CD4-positive, alpha-beta T cell treated with Interleukin-2 at 100 ng/mL for 4 hours (primary cell): ENCODE measurements around the gene ZNF496.

Experiments
- DNase-seq: peaks from one replicate; pipeline ENCODE4 v3.0.0-alpha.2; 2020; ENCODE audit warnings: low spot score

Gene ZNF496

DNA sequence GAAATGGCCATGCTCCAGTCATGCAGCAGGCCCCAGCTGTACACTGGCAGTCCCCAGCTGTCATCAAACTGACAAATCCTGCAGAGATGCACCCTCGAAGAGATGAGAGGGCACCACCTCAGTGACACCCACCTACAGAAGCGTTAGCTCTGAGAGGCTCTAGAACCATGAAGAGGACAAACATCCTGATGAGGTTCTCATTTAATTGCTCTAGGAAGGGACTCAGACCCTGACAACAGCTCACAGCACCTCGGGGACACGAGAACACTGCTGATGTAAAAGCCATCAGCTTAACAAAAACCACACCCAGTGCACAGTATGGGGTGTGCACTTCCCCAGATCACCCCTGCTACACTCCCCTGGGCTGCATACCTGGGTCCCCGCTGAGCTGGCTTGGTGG is 3.4 kb downstream of the ZNF496 start:
- DNase-seq, result no peak

DNA sequence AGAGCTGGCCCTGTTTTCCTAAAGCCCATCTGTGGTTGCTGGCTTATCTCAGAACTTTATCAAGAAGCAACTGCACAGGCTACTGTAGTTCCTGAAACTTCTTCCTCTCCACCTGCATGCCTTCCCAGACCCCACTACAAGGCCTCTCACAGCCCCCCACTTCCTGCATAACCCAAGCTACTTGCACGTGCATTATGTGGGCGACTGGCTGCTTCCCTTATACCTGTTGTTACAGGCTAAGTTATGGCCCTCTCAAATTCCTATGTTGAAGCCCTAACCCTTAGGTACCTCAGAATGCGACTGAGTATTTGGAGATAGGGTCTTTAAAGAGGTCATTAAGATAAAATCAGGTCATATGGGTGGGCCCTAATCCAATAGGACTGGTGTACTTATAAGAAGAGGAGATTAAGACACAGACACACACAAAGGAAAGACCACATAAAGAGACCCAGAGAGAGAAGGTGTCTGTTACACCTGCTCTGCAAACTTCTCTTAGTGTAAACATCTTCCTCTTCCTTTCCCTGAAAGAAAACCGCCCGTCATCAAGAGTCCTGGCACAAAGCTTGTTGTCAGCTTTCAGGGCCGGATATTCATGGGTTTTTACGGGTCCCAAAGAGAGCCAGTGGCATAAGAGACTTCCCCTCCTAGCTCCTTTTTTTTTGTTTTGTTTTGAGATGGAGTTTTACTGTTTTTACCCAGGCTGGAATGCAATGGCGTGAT is 5.1 kb downstream of the ZNF496 start:
- no peak for DNase-seq

DNA sequence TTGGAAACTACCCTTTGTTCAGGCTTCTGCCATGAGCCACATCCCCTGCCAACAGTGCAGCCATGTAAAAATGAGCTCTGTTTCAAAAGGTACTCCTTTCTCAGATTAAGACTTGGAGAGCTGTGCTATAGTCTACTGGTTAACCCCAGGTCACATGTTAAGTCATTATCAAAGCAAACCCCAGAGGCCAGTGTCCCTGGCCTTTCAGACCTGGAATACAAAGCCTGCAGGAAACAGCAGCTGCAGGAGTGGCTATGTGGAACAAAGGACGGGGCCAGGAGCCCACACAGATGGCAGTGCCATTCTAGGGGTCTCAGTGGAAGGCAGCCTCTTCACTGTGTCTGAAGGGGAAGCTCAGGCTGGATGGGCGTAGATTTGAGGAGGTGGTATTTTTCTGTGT is 6.7 kb downstream of the ZNF496 start:
- no peak for DNase-seq

DNA sequence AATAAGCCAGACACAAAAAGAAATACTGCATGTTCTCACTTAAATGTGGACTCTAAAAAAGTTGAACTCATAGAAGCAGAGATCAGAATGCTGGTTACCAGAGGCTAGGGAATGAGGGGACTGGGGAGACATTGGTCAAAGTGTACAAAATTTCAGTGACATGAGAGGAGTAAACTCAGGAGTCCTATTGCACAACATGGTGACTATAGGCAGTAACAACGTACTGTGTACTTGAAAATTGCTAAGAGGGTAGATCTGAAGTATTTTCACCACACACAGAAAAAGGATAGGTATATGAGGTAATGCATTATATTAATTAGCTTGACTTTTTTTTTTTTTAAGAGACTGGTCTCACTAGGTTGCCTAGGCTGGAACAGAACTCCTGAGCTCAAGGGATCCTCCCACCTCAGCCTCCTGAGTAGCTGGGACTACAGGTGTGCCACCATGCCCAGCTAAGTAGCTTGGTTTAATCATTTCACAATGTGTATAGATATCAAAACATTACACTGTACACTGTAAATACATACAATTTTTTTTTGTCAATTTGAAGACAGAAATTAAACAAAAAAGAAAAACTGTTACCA is 7.4 kb downstream of the ZNF496 start:
- no peak for DNase-seq

DNA sequence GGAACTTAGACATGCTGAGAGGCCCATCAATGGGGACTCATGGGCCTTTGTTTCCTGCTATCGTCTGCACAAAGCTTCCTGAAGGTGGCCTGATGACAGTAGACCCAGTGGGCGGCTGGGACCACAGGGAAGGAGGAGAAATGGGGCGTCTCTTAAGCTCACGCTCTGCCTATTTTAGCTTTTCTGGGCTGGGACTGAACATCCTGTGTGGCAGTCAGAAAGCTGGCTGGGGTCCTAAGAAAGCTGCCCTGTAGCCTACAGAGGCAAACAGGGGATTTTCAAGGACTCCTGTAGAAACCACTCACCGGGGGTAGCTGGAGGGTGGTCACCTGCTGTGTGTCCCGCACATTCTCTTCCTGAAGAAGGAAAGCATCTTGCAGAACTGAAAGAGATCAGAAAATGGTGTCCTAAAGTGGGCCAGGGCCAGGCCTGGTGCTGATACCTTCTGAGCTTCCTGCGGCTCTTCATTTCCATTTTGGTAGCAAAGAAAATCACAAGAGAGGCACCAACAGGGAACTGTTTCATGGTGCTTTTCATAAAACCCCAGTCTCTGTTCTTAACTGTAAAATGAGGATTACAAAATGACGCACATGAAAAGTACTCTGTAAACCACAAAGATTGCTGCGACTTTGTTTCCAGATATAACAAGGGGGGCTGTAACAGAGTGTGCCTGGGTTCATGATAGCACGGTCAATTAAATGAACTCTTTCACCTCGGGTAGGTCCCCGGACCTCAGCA is 8.6 kb downstream of the ZNF496 start:
- DNase-seq, result no peak

DNA sequence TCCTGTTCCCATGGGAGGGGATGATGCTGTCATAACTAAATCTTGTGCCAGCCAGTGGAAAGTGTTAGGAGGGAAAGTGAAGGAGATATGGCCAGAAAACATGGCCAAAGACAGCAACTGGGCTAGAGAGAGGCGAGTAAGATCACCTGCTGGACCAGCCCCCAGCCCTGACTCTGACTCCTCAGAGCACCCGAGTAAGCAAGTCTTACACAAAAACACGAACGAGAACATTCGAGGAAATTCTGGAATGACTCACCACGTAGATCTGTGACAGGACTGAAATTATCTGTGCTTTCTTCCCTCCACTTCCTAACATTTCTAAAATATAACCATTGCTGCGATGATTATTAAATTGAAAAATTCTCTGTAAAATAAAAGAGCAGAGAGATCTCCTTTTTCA is 9.2 kb downstream of the ZNF496 start:
- no peak for DNase-seq

DNA sequence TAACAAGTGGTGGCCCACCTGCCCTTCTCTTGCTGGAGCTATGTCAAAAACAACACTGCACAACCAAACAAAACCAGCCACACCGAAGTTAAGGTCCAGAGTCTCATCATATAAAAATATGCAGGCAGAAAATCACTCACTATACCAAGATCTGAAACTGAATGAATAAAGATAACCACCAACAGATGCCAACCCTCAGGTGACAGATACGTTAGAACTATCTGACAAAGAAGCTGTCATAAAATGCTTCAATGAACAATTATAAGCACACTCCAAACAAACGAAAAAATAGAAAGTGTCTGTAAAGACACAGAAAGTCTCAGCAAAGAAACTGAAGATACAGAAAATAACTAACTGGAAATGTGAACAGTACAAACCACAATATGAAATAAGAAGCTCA is 14.0 kb downstream of the ZNF496 start:
- no peak for DNase-seq

DNA sequence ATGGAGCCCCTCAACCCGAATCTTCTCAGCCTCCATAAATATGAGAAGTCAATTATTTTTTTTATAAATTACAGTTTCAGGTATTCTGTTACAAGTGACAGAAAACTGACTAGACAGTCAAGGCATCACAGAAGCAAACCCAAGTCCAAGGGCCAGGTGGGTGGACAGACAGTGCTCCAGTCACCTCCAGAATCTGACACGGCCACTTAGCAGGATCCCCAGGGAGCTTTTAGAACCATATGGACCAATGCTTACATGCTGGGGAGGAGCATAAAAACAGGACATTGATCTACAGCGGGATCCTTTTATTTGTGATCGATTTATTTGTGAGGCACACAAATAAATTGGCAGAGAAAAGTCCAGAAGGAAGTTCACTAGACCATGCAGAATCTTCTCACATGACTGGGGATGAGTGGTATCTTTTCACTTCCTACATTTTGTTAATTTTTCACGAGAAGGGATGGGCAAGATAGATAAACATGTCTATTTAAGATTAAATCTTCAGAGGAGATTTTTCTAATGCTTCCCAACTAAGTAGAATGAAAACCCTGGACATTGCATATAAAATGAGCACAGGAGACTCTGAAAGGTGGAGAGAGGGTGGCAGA is 15.0 kb downstream of the ZNF496 start:
- no peak for DNase-seq

DNA sequence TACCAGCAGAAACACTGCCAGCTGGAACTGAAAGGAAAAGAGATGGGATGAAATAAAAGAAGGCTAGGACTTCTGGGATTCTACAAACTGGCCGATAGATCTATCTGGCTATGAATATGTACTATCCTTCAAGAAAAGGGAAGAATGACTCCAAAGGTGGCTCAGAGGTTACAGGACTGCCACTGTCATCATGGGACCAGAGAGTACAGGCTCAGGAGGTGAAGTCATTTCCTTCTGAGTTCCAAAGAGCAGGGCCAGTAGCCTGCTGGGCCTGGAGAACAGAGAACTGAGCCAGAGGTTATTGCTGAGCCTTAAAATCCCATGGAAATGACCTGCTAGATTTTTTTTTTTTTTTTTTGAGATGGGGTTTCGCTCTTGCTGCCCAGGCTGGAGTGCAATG is 27.6 kb downstream of the ZNF496 start:
- no peak for DNase-seq

DNA sequence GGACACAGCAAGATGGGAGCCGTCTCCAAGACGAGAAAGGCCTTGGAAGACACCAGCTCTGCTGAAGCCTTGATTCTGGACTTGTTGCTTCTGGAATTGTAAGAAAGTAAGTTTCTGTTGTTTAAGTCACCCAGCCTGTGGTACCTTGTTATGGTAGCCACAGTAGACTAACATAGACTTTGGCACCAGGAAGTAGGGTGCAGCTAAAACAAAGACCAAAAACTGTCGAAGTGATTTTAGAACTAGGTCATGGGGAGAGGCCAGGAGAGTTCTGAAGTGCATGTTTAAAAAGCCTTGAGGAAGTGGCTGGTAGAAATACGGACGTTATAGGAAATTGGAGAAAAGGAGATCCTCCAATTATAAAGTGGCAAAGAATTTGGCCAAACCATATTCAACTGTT is 28.5 kb downstream of the ZNF496 start:
- no peak for DNase-seq

DNA sequence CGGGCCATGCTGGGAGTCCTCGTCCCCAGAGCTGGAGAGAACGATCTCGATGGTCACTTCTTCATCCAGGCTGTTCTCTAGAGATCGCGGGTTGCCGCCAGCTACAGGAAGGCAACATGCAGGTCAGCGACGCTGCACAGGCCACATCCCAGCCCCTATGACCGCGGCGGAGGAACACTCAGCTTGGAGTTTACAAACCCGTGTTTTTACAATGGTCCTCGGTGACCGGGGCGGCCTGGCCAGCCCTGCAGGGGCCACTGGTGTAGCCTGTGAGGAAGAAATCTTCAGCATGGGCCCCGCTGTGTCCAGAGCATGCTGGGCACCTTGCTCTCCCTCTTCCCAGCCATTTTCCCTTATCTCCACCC is 30.5 kb downstream of the ZNF496 start:
- DNase-seq, result no peak

DNA sequence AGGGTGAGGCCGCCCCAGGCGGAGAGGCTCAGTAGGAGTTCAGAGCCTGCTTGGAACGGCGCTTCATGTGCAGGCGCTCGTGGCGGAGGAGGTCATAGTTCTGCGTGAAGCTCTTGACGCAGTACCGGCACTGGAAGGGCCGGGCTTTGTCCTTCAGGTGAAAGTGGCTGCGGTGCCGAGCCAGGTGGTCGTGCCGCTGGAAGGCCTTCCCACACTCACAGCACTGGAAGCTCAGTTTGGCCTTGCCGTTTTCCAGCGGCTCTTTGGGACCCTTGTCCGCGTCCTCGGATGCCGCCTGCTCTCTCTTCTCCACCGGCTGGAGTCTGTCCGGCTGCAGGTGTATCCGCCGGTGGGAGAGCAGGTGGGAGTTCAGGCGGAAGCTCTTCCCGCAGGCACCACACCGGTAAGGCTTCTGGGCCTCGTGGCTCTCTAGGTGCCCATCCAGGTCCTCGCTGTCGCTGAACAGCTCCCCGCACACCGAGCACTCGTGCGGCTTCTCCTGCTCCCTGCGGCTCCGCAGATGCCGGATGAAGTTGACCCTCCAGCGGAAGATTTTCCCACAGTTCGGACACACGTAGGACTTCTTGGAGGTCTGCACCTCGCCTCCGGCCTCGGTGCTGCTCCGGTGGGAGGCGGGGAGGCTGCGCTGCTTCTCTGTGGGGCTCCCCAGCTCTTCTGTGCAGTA is 31.0 kb downstream of the ZNF496 start:
- no peak for DNase-seq

DNA sequence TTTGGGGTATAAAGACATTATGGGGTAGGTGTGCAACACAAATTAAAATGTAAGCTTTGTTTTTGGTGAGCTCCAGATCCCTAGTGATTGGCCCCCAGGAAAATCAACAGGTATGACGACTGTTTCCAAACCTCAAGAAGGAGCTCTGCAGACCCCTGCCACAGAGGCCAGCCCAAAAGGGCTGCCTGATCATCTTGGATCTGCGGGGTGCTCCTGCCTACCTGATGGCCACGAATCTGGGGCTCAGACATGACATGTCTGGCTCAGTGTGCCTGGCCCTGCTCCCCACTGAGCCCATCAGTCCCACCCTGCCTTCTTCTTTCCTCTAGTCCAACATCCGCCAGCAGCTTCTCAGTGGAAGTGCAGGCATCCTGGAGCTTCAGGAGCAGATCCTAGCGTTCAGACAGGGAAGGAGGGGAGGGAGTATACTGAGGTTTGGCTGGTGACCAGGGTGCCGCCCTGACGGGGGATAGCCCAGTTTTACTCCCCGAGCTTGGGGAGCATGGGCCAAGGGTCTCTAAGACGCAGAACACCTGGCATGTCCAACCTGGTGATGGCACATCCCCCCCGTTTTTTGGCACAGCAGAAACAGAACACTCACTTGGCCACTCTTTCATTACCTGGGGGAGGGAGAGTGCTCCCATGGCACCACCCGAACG is 31.8 kb downstream of the ZNF496 start:
- no peak for DNase-seq

DNA sequence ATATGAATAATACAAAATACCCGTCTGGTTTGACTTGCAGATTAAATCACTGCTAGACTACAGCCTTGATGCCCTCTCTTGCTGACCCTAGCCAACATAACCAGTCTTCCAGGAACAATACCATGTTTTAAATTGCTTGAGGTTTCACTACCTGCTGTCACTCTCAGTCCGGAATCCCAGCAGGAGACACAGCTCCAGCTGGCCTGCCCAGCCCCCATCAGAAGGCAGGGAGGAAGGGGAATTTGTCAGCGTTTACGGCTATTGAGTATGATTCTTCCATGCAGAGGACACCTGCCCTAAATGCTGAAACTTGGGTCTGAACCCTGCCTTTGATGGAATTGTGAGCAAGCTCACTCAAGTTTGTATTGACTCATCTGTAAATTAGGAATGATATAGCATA is 33.0 kb downstream of the ZNF496 start:
- DNase-seq, result no peak

DNA sequence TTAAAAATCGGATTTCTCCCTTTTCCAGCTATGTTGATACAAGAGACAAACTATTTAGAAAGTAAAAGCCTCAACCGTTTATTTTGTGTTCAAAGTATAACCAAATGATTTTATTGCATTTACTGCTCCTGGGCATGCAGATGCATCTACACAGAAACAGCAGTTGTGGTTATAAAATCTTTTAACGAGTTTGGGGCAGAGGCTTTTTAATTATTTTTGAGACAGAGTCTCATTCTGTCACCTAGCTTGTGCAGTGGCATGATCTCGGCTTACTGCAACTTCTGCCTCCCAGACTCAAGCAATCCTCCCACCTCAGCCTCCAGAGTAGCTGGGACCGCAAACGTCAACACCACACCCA is 33.6 kb downstream of the ZNF496 start:
- no peak for DNase-seq

DNA sequence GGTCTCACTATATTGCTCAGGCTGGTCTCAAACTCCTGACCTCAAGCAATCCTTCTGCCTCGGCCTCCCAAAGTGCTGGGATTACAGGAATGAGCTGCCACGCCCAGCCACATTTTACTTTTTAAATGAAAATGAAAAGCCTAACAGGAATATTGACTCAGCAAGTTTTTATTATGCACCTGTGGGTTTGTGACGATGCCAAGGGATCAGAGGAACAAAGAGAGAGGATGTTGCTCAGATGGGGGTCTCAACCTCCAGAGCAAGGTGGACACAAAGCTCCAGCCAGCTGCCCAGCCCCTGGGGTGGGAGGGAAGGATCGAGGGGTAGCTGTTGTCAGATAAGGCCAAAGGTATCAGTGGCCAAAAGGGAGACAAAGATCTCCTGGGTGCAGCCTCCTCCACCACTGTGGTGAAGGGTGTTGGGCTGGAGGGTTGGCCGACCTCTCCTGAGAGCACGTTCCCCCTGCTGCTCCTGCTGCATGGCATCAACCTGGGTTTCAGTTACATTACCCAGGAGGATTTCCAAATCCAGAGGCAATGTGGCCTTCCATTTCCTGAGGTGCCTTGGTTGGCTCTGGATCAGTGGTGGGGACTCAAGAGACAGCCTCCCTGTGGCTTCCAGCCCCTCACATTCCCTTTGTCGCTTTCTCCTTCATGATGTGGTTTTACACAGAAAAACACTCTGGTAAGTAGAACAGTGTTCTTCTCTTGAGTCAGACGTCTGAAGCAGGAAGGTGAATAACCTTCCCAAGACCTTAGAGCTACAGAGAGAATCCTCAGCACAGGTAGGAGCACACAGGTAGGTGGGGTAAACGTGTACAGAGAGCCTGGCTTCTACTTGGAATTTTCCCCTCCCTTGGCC is 34.2 kb downstream of the ZNF496 start:
- no peak for DNase-seq

DNA sequence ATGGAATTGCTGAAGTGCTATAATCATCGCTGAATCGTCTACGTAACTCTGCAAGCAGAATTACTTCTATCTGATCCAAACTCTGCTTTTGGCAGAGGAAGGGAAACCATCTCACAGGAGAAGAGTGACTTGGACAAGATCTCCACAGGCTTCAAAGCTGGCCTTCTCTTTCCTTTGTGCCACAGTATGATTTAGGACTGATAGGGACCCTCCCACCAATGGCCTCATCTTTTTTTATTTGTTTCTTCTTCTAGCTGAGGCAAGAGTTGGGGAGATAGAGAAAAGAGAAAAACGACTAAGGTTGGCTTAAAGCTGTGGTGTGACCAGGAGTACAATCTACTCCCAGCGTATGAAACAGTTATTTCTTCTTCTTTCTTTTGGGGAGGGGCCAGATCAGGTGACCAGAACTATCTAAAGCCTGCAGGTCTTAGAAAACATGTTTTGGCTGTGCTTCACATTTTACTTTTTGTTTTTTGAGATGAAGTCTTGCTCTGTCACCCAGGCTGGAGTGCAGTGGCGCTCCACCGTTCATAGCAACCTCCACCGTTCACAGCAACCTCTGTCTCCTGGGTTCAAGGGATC is 35.0 kb downstream of the ZNF496 start:
- DNase-seq, result no peak

DNA sequence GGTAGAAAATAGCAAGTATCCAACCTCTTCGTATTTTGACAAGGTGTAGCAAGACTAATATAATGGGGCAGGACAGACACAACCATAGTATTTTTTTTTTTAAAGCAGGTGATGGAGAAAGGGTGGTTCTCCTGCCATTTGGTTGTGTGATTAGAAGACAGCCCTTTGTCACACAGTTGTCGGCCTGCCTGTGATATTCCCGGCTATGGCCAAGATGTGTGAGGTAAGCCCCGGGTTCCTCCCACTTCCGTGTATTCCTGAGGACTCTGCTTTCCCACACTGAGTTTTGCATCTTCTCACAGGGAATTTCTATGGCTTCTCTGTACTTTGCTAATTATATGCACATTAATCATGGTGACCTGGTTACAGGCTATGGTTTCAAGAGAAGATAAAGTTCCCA is 35.9 kb downstream of the ZNF496 start:
- DNase-seq, result no peak

DNA sequence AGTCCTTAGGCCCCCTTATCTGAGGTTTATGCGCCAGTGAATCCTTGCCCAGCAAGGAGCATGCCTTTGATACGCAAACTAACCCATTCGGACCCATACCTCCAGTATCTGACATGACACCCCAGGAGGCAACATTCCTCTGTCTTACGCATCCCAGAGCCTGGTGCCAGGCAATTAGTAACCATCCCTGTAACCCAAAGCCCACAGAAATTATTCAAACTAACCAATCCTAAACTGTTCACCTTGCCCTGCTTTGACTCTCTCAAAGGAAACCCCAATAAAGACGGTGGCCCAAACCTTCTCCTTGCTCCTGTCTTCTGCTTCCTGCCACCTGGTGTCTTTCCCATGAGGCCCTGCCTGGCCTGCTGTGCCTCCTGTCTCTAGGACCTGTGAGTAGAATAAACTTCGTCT is 36.4 kb downstream of the ZNF496 start:
- no peak for DNase-seq

DNA sequence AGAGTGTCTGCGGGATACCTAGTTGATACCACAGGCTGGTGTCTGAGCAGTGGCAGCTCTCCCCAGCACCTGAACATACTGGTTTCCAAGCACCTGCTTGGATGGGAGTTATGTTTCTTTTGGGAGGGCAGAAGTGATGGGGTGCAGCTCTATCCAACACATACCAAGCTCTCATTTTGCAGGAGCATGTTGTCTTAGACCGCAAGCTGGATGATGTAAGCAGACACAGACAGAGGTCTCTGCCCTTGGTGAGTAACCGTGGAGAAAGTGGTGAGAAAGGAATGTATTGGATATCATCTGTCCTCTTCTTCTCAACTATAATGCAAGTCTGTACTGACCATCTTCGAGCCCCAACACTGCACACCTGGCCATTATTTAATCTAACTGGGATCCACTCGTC is 37.4 kb downstream of the ZNF496 start:
- no peak for DNase-seq

DNA sequence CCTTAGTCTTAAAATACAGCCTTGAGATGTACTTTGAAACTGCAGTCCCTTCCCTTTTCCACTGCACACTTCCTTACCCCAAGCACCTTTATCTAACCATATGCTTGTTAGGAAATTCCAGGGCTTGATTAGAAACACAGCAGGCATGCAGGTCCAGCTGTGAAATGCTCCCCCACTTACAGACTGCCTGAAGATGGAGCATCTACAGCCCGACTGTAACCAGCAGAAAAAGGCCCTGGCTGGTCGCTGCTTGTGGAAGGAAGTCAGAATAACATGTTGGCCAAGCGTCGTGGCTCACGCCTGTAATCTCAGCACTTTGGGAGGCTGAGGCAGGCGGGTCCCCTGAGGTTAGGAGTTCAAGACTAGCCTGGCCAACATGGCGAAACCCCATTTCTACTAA is 38.6 kb downstream of the ZNF496 start:
- no peak for DNase-seq
